ENCODE data around the gene ELF4. TPM values are rescaled to one million over a fixed set of nuclear protein-coding genes. Genes with fewer than 3 reads are reported as not detected.
A peak's percentile ranks its signal among the peaks of the same experiment; 100 is the strongest.

Gene ELF4
- total and polyA plus RNA-seq, 9 of the 15 experiments (the other 6 are each of a cell fraction or from before 2014, with no cell fraction given), result 5.9 to 55.8 (median 25.2) TPM

GRCh38 chrX:130082244-130083106 is 27.8 kb downstream of the ELF4 start (continued):
- TF ChIP-seq, protein P1, sequence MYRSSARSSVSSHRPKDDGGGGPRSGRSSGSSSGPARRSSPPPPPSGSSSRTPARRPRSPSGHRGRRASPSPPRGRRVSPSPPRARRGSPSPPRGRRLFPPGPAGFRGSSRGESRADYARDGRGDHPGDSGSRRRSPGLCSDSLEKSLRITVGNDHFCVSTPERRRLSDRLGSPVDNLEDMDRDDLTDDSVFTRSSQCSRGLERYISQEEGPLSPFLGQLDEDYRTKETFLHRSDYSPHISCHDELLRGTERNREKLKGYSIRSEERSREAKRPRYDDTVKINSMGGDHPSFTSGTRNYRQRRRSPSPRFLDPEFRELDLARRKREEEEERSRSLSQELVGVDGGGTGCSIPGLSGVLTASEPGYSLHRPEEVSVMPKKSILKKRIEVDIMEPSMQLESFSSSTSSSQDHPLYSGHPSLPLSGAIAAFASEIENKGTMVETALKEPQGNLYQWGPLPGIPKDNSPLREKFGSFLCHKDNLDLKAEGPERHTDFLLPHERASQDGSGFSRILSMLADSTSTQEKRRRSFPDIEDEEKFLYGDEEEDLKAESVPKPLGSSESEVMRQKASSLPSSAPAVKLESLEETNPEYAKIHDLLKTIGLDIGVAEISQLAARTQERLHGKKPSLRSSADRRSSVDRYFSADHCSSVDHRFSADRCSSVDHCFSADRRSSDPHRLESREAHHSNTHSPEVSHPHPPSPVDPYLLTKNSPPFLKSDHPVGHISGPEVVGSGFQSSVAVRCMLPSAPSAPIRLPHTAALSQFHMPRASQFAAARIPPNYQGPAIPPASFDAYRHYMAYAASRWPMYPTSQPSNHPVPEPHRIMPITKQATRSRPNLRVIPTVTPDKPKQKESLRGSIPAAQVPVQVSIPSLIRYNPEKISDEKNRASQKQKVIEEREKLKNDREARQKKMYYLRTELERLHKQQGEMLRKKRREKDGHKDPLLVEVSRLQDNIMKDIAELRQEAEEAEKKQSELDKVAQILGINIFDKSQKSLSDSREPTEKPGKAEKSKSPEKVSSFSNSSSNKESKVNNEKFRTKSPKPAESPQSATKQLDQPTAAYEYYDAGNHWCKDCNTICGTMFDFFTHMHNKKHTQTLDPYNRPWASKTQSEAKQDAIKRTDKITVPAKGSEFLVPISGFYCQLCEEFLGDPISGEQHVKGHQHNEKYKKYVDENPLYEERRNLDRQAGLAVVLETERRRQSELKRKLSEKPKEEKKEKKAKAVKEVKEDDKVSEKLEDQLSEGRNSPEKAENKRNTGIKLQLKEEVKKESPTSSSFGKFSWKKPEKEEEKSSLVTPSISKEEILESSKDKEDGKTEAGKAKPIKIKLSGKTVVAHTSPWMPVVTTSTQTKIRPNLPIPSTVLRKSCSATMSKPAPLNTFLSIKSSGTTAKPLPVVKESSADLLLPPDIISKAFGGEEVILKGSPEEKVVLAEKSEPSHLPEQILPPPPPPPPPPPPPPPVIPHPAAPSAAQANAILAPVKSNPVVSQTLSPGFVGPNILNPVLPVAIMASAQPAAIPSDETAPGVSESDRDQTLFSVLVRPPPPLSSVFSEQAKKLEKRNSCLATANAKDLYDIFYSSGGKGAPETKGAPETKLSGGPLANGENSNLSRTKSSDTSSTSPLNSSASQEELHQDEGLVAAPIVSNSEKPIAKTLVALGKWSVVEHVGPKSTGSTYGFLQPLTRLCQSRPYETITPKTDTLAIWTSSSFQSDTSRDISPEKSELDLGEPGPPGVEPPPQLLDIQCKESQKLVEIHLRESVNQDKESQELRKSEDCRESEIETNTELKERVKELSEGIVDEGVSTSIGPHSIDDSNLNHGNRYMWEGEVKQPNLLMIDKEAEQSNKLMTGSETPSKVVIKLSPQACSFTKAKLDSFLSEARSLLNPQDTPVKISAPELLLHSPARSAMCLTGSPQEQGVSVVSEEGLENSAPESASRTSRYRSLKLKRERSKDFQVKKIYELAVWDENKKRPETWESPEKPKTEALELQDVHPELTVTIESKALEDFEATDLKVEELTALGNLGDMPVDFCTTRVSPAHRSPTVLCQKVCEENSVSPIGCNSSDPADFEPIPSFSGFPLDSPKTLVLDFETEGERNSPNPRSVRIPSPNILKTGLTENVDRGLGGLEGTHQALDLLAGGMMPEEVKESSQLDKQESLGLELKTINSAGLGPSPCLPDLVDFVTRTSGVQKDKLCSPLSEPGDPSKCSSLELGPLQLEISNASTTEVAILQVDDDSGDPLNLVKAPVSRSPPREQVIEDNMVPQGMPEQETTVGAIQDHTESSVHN (IDR thresholded peaks at IDR 0.05; ENCODE audit: borderline replicate concordance in 1 of 2, low read depth in 1 of 2), result peak in 1 of 2 experiments; percentile 72; a peak in 2 of 4 replicates
- TF ChIP-seq CHD4 (IDR thresholded peaks at IDR 0.05; ENCODE audit: insufficient read depth, insufficient replicate concordance, low read depth, low read length, poor library complexity, severe bottlenecking) (no peak), GTF2F1 (IDR thresholded peaks at IDR 0.05; ENCODE audit: low read depth, low read length) (no peak), ZNF766 (CRISPR knock-in tag; conservative IDR thresholded peaks at IDR 0.05) (peak; percentile 81; the same call in 1 of the 2 replicates), SNAPC5 (CRISPR knock-in tag; IDR thresholded peaks at IDR 0.05) (no peak), SFPQ (IDR thresholded peaks at IDR 0.05; ENCODE audit: low read depth, low read length) (no peak)

Measured in K562 (cell line).